SK-N-MC (cell line): Measurements from ENCODE around the gene MSANTD2.

Experiments
- EZH2 ChIP-seq: fragments of 200-600 bp; sonication (generic); IDR thresholded peaks from one replicate; pipeline ENCODE4 v1.6.1; 2017; ENCODE audit warnings: antibody characterized with exemption
- FOXP2 ChIP-seq: optimal IDR thresholded peaks from 2 replicates; pipeline ENCODE3; 2011; ENCODE audit warnings: mild to moderate bottlenecking, moderate library complexity; ENCODE audit not compliant: insufficient read depth; ENCODE audit errors: extremely low read length, control extremely low read depth
- POLR2AphosphoS5 ChIP-seq: IDR thresholded peaks from 2 replicates; pipeline ENCODE4 v1.6.1; 2012; ENCODE audit warnings: mild to moderate bottlenecking, low read depth, low read length, borderline replicate concordance

- TF ChIP-seq EZH2 (no peak), FOXP2 (no peak), POLR2AphosphoS5 (no peak)
Measured at GRCh38 chr11:124769806-124770774, 30.1 kb downstream of the MSANTD2 start.
